Right hindlimb (tissue), 1 donor: Measurements from ENCODE around the gene SCNN1G.
A peak's percentile ranks its signal among the peaks of the same experiment; 100 is the strongest.
"Not testable (repeated sequence)": the region's sequence is repeated elsewhere in the genome, so short reads cannot be mapped to it uniquely, and the experiment has no call there.

Source experiments
- DNase-seq: peaks from one replicate; pipeline ENCODE4 v3.0.0-alpha.2; 2018

SCNN1G gene, protein sequence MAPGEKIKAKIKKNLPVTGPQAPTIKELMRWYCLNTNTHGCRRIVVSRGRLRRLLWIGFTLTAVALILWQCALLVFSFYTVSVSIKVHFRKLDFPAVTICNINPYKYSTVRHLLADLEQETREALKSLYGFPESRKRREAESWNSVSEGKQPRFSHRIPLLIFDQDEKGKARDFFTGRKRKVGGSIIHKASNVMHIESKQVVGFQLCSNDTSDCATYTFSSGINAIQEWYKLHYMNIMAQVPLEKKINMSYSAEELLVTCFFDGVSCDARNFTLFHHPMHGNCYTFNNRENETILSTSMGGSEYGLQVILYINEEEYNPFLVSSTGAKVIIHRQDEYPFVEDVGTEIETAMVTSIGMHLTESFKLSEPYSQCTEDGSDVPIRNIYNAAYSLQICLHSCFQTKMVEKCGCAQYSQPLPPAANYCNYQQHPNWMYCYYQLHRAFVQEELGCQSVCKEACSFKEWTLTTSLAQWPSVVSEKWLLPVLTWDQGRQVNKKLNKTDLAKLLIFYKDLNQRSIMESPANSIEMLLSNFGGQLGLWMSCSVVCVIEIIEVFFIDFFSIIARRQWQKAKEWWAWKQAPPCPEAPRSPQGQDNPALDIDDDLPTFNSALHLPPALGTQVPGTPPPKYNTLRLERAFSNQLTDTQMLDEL

DNA sequence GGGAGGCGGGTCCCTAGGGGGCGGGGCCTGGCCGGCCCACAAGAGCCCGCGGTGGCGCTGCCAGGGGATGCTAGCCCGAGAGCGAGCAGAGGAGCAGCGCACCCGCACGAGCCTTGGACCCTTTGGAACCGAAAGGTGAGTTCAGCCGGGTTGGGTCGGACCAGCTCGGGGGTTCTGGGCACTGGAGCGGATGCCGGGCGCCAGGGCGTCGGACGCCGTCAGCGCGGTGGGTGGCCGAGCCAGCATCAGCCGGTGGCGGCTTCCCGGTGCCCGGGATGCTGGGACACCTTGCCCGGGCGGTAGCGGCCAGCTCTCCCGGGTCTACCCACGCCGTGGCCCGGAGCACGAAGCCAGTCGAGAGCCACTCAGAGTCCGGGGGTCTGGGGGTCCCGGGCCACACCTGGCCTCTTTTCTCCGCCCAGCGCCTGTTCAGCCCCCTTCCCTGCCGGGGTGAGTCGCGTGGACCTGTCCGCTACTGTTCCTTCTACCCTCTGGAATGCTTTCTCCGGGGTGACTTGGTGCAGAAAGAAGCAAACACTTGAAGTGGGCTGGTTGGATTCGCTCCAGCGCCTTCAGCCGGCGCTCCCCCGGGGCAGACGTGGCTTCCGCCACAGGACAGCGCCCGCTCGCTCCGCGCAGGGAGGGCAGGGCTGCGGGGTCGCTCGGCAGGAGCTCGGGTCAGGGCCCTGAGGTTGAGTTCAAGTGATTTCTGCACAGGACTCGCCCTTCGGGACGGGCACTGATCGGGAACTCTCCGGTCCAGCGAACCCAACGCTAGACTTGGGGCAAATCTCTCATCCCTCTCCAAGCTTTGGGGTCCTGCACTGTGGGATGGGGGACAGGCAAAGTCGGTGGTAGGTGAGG, at the start of gene SCNN1G:
Gene SCNN1G, plus strand, starts transcription at position 67 of the 864 bp plus-strand sequence. CDS start 3,527 bp downstream, outside the sequence.
- DNase-seq: no peak

DNA sequence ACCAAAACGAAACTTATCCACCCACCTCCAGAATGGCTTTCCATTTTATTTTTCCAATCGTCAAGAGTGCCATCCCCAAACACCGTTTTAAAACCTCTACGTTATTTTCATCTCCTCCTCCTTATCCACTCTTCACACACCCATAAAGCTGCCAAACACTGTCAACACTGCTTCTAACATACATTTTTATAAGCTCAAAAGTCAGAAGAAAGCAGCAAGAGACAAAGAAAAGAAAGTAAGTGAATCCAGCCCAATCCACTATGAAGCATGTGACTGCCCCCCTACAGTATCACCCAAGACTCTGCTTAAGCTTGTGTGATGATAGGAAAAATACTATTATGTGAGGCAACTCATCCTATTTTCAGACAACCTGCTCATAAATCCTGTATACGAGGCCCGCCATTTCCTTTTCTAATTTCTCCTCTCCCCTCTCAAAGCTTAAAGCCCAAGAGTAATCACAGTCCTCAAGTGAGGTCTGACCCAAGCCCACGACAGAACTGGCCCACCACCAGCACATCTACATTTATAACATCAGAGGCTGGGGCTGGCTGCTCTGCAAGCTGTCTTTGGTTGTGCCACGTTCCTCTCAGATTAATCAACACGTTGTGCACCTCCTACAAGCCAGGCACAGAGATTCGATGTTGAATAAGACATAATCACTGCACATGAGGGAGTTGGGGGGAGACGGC, 49.6 kb upstream of the SCNN1G start:
- no peak for DNase-seq

DNA sequence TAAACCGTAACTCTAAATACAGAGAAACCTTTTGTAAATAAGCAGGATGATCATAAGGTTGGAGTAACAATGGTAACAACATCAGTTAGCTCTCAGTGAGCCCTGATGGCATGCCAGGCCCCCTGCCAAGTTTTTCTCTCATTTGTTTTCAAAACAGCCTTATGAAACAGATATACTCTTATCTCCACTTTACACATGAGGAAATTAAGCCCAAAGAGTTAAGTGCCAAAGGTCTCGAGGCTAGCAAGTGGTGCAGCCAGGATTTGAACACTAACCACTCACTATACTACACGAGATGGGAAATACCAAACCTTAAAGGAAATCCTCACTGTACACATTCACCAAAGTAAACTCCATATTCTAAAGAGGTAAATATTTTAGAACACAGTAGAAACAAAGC, 48.3 kb upstream of the SCNN1G start:
- no peak for DNase-seq

DNA sequence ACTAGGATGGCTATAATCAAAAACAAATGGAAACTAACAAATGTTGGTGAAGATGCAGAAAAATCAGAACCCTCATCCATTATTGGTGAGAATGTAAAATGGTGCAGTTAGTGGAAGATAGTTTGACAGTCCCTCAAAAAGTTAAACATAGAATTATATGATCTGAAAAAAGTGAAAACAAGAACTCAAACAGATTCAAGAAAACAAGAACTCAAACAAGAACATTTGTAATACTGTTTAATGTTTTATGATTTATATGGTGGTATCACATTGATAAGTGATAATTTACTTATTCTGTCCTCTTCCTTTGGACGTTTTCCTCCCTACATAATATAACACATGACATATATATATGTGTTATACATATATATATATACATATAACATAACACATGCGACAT, 45.3 kb upstream of the SCNN1G start:
- DNase-seq: no peak

DNA sequence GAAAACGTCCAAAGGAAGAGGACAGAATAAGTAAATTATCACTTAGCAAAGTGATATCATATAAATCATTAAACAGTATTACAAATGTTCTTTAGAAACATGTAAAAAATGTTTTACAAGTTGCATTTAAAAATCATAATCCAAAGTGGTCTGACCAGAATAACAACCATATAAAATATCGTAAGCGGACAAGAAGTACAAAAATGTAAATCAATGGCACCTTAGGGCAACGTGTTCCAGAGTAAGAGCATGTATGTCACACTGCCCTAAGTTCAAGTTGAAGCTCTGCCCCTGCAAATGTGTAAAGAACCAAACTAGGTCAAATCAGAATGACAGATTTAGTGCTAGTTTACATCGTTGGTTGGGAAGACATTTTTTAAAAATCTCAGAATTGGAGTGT, 44.7 kb upstream of the SCNN1G start:
- no peak for DNase-seq

DNA sequence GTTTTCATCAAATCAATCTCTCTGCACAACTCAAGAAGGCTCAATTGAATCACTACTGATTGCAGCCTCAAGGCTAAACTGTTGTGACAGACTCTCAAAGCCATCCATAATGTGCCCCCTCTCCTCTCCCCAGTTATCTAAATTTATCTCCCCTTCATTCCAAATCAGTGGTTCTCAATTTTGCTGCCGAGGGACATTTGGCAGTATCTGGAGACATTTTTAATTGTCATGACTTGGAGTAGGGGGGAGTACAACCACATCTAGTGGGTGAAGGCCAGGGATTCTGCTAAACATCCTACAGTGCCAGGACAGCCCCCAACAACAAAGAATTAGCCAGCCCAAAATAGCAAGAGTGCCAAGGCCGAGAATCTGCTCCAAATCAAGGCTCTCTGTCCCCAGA, 42.4 kb upstream of the SCNN1G start:
- no peak for DNase-seq

DNA sequence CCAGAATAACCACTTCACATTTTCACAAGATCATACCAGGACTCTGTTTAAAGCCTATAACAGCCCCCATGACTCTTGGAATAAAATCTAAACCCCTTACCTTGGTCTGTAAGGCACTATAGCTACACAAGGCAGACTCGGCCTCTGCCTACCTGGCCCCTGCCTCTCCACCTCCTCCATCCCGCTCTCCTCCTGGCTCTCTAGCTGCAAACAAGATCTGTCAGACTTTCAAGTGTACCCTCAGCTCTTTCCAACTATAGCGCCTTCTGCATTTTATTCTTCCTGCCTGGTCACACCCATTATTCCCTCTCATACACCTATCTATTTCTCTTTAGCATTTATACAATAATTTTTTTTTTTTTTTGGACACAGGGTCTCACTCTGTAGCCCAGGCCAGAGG, 41.5 kb upstream of the SCNN1G start:
- no peak for DNase-seq

DNA sequence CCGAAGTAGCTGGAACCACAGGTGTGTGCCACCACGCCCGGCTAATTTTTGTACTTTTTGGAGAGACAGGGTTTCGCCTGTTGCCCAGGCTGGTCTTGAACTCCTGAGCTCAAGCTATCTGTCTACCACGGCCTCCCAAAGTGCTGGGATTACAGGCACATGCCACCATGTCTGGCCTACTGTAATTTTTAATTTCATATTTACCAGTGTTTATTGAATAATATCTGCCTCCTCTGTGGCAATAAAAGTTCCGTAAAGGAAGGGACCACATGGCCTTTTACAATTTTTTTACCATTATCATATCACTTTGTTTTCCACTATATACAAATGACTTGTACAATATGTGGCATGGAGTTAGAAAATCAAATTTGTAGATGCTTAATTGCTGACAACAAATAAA, 41.0 kb upstream of the SCNN1G start:
- DNase-seq: no peak

DNA sequence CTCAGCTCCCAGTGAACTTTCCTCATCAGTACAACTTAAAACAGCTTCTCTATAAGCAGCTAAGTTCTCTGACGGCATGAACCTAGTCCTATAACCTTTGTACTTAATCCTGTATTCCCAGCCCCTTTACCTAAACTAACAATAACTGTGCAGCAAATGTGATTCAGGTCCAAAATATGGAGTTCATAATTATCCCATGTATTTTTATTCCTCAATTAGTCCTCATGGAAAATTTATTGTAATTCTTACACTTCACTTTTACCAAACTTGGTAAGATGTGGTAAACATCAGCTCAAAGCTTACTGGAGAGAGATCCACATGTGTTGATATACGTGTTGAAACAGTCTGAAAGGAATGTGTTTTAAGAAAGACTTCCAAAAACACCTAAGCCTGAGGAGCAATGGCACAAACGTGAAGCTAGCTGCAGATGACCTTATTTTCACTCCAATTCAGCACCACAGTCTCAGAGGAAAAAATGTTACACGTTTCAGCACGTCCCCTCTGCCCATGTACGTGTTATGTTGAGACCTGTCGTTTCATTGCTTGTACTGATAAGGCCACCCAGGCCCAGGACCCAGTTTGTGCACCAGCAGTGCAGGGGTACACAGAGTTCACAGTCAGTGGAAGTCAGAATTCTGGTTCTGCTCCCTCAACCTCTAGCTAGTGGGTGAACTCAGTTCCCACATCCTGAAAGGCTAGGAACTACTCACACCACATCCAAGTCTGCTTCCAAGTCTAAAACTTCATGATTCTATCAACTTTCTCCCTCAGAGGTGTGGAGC, 40.4 kb upstream of the SCNN1G start:
- no peak for DNase-seq

DNA sequence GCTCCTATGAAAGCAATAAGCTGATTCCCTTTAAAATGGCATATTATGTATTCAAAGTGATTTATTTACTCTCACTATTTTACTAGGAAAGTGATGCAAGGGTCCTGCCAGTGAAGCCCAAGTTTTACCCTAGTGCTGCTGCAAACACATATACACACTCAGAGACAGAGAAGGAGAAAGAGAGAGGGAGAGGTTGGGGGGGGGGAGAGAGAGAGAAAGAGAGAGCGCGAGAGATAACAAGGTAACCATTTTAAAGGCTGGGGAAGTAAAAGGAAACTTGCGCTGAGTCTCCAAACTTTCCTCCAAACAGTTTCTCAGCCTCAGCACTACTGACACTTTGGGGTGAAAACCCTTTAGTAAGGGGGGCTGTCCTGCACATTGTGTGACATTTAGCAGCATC, 39.2 kb upstream of the SCNN1G start:
- no peak for DNase-seq

DNA sequence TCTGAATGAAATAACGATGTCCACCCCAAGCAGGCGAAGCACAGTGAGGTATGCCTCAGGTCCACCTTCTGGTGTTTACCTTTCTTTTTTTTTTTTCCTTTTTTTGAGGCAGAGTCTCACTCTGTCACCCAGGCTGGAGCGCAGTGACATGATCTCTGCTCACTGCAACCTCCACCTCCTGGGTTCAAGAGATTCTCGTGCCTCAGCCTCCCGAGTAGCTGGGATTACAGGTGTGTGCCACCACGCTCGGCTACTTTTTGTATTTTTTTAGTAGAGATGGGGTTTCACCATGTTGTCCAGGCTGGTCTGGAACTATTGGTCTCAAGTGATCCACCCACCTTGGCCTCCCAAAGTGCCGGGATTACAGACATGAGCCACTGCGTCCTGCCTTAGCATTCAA, 38.2 kb upstream of the SCNN1G start:
- not testable (repeated sequence) for DNase-seq

DNA sequence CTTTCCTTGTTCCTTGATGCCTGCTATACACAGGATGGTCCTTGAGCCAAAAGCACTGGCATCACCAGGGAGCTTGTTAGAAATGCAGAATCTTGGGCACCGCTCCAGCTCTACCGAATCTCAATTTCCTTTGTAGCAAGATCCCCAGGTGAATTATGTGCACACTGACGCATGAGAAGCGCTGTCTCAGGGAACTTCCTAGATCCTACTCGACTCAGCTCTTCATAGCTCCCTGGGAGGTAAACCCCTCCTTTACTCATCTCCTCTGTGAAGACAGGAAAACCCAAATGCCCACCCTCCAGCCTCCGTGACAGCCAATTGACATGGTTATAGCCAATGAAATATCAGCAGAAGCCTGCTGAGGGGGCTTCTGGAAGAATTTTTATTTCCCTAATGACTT, 37.4 kb upstream of the SCNN1G start:
- DNase-seq: no peak

DNA sequence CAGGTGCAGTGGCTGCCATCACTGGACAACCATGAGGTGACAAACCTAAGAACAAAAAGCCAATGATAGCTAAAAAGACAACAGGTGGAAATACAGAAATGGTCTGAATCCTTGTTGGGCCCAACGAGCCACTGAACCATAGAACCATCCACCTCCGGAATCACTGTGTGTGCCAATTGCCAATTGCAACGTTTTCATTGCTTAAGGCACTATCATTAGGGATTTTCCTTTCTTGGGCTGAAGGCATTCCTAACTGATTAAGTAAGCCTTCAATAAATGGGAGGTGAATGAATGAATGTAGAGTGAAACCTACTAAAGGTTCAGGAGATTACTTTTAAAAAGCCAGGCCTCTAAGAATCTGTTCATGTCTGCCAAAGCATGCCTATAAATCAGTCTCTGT, 36.9 kb upstream of the SCNN1G start:
- no peak for DNase-seq

DNA sequence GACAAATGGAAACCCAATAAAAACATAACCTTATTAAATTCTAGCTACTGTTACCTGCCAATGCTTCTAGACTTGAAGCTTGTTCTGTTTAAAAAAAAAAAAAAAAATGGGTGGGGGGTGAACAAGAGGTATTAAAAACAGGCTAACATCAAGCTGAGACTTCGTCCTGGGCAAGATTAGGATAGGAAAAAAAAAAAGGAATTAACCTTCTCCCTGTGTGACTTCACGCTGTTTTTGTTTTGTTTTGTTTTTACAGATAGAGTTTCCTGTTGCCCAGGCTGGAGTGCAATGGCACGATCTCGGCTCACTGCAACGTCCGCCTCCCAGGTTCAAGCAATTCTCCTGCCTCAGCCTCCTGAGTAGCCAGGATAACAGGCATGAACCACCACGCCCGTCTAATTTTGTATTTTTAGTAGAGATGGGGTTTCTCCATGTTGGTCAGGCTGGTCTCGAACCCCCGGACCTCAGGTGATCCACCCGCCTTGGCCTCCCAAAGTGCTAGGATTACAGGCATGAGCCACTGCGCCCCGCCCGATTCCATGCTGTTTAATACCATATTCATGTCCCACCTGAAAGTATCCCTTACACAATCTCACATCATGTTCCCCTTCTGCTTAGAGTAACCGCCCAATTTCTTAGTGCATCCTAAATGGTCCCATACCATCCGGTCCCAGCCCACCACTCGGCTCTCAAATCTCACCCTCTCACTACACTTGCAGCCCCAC, 35.5 kb upstream of the SCNN1G start:
- DNase-seq: no peak

DNA sequence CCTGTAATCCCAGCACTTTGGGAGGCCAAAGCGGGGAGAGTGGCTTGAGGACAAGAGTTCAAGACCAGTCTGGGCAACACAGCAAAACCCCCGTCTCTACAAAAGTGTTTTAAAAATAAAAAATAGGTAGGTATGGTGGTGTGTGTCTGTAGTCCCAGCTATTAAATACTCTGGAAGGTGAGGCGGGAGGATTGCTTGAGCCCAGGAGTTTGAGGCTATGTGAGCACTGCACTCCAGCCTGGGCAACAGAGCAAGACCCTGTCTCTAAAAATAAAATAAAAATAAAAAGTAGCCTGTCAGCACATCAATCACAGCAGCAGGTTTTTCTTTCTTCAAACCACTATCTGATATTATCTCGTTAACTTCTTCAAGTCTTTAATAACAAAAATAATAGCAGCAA, 34.9 kb upstream of the SCNN1G start:
- no peak for DNase-seq

DNA sequence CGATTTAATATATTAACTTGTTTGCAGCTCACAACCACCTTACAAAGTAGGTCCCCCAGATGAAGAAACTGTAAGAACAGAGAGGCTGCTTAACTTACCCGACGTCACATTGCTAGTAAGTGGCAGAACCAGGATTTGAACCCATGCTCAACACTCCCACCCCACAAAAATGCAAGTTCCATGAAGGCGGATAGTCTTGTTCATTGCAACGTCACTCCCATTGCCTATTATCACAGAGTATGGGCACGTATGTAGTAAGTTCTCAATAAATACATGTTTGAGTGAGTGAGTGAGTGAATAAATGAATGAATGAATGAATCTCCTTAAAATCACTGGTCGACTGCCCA, 34.4 kb upstream of the SCNN1G start:
- no peak for DNase-seq

DNA sequence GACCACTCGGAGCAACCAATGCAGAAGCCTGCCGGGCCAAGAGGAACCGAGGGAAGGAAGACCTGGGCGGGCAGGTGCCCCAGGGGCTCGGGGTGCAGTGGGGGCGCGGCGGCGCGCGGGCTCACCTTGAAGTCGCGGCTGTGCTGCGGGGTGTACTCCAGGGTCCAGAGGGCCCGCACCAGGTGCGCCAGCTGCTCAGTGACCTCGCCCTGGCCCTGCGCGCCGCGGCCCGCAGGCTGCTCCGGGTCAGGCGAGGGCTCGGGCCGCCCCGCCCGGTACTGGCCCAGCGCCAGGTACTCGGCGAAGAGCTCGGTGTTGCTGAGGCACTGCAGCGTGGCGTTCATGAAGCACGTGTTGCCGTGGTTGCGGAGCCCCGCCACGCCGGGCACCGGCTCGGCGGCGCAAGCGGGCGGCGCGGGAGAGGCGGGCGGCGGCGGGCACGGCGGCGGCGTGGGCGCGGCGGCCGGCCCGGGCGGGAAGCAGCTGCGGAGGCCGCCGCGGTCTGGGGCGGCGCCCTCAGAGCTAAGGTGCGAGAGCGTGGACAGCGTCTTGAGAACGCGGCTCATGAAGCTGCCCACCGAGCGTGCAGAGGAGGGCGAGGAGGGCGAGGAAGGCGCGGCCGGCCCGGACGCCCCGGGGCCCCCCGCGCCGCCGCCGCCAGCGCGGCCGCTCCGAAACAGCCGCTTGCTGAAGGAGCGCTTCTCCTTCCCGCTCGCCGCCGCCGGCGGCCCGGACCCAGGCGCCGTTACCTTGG, 33.9 kb upstream of the SCNN1G start:
- peak; percentile 72 for DNase-seq

DNA sequence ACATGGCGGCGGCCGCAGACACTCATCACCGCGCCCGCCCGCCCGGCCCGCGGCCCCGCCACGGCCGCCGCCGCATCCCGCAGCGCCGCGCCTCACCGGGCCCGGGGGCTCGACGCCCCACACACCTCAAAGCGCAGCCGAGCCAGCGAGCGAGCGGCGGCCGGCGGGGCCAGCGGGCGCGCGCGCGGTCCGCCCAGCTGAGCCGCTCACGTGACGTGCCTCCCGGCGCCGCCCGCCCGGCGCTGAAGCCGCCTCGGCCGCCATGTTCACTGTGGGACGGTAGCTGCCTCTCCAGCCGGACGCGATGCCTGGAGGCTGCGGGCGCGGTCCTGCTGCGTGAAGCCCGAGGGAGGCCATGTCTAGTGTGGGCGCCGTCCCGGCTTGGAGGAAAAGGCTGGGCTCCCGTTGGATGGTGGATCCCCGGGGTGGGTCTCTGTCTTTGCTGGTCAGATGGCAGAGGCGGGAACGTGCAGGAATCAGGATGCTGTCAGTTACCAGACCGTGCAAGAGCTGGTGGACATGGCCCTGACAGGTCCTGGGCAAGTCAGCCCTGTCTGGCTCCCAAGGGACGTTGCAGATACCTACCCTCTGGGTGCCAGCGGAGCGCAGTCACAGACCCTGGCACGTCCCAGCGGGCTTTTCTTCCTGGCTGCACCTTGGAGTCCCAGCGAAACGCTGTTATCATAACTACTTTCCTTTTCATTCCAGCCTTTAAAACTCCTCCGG, 33.1 kb upstream of the SCNN1G start, which contains the start of gene USP31:
Gene USP31, minus strand, starts transcription at position 186 of the 726 bp plus-strand sequence. Its CDS starts 182 bp downstream, at position 4.
- peak; percentile 97 for DNase-seq

DNA sequence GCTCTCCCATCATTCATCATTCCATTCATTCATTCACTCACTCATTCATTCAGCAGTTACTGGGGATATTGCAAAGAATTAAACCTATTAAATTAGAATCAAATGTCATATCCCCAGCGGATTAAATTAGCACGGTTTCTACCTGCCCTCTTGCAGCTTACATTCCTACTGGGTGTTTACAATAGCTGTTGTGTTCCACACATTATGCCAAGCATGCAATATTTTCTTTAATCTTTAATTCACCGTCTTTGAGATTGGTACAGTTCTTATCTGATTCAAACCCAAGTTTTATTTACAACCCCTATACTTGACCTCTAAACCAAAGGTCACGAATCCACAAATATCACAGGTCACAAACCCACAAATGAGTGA, 32.6 kb upstream of the SCNN1G start:
- DNase-seq: no peak
